Endometrial microvascular endothelial cells (primary cell): ENCODE results near the gene SNAP91. TPM values are rescaled to one million over a fixed set of nuclear protein-coding genes. Genes with fewer than 3 reads are reported as not detected.
"Not testable (repeated sequence)": the region's sequence is repeated elsewhere in the genome, so short reads cannot be mapped to it uniquely, and the experiment has no call there.

Source experiments
- in situ Hi-C: cut with HindIII; loops from 2 replicates; pipeline ENCODE4 v1.10.0; 2017; ENCODE audit warnings: low sequenced_read_pairs, low pct_unique_long_range_greater_than_20kb; ENCODE audit errors: inconsistent ontology term
- total RNA-seq: library from RNA; depleted of rRNA; stranded (reverse); fragments of >200 nt; gene quantifications from one replicate; pipeline ENCODE4 v1.2.3, GENCODE V29; 2015; ENCODE audit errors: inconsistent ontology term

Gene SNAP91
- total RNA-seq, 1 donor from 2014 or later: not detected

DNA sequence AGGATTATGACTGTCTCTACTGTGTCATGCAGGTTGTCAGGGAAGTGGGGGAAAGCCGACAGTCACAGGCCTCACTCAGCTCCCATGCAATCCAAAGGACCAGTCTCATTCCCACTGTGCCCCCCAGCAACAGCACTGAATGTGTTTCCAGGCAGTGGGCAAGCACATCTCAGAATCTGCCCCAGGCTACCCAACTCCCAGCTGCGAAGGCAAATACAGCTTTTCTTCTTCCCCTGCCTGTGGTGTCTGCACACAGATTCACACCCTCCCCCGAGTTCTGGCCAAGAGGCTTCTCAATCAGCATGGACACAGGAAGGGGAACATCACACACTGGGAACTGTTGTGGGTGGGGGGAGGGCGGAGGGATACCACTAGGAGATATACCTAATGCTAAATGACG is 75.3 kb downstream of the SNAP91 start:
- in situ Hi-C loops: no loop called here

DNA sequence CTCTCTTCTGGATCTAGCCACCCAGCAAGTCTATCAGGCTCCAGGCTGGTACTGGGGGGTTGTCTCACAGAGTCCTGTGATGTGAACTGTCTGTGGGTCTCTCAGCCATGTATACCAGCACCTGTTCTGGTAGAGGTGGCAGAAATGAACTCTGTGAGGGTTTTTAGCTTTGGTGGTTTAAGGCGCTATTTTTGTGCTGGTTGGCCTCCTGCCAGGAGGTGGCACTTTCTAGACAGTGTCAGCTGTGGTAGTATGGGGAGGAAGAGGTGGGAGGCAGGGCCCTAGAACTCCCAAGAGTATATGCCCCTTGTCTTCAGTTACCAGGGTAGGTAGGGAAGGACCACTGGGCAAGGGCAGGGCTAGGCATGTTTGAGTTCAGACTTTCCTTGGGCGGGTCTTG is 75.8 kb downstream of the SNAP91 start:
- in situ Hi-C loops: no loop called here

DNA sequence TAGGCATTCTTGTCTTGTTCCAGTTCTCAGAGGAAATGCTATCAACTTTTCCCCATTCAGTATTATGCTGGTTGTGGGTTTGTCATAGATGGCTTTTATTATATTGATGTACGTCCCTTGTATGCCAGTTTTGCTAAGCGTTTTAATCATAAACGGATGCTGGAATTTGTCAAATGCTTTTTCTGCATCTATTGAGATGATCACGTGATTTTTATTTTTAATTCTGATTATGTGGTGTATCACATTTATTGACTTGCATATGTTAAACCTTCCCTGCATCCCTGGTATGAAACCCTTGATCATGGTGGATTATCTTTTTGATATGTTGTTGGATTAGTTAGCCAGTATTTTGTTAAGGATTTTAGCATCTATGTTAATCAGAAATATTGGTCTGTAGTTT is 79.0 kb downstream of the SNAP91 start:
- in situ Hi-C loops: not testable (repeated sequence)

DNA sequence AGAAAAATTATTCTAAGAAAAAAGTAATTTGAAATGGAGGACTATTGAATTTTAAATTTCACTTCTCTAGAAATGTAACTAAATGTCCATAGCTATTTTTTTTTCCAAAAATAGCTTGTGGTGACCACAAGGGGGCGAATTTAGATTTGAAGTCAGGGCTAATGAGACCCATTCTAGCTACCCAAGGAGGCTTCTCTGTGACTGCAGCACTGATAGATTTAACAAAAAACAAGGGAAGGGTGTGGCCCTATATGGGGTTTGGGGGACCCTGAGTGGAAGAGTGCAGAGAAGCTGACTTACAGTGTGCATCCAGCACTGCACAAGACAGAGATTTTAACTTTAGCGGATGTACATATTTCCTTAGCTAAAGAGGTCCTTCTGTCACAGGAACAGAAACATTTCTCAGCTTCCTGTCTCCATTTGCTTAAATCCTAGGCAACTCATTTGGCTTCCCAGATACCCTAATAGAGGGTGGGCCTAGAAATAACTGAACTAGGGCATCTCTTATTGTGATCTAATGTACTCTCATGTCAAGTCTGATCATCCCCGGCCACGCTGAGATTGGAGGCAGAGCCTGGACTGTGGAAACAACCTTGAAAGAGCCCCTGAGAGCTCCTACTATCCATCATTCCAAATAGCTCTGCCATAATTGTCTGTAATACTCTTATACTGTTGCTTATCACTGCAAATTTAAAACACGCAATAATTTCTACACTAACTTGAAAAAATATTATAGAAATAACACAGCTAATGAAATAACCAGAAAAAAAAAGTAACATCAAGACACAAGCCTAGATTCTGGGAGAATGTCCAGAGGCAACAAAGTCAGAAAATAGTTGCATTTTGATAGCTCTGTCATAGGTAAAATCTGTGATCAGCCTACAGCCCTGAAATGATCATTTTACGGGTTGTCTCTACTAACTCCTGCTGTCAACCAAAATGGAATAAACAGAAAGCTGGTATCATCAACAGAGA is 93.6 kb downstream of the SNAP91 start:
- in situ Hi-C loops: no loop called here

DNA sequence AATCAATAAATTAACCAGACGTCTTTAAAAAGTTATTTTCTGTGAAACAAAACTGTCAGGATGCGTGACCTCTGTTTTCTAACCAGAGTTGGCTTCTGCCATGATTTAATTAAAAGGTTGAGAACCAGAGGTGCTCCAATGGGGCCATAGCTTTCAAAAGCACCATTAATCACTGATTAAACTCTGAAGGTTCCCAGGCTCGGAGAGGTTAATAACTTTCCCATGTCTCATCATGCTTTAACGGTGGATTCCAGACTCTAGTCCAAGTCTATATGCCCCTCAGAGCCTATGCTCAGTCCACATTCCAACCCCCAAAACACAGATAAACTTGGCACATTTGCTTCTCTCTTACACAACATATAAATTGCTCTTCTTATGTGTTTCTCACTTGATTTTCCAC is 95.5 kb downstream of the SNAP91 start:
- in situ Hi-C loops: no loop called here

DNA sequence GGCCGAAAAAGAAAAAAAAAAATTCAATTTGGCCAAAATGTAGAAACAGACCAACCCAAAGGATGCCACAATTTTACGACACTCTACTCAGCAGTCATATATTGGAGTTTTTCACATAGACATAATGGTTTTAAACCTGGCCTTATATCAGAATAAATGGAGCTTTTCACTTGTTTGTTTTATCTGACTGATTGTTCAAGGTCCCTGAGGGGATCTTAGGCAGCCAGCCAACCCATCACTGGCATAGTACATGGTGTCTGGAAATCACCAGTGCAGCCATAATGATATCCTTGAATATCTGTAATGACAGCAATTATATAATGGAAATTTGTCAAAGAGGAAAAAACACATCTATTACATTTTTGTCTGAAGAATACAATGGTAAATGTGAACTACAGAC is 99.7 kb downstream of the SNAP91 start:
- in situ Hi-C loops: no loop called here

DNA sequence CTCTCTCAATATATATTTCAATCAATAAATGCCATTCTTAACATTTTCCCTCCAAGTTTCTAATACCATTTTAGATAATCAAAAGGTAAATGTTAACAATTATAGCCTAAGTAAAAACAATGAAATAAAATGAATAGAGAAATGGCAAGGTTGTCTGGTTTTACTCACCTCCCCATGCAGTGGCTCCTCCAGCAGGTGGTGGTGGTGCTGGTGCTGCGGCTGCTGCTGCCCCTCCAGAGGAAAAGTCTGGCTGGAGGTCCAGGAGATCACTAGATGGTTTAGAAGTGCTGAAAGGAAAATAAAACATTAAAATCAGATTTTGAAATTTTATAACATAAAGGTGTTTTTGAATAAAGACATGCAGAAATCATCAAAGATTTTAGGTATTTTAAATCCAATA is 103.4 kb downstream of the SNAP91 start:
- in situ Hi-C loops: no loop called here

DNA sequence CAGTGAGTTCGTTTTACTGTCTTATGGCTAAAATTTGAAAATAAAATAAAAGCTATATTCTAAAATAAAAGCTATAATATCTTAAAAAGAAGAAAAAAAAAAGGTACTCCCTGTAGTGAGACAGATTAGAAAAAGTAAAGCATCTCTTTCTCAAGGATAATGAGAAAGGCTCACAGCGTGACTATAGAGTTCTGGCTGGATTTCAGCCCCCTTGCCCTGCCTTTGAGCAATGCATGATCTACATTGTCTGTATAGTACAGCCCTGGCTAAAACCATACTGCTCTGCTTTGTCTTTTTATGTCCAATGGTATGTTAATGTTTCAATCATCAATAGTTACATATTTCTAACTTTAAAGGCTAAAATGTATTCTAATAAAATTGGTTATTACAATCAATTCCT is 105.3 kb downstream of the SNAP91 start:
- in situ Hi-C loops: no loop called here

DNA sequence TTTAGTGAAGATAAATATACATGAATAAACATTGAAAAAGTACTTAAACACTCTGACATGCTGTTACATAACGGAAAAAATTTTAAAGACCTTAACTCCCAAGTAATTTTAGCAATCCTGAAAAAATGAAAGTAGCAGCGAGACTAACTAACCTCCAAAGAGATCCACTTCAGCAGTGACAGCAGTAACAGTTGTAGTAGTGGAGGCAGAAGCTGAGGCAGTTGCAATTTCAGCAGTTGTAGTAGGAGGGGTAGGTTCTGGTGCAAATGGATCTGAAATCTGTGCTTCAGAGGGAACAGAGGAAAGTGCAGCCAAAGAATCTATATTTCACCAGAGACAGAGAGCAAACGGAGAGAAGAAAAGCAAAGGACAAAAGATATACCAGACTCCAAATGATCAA is 107.8 kb downstream of the SNAP91 start:
- in situ Hi-C loops: no loop called here

DNA sequence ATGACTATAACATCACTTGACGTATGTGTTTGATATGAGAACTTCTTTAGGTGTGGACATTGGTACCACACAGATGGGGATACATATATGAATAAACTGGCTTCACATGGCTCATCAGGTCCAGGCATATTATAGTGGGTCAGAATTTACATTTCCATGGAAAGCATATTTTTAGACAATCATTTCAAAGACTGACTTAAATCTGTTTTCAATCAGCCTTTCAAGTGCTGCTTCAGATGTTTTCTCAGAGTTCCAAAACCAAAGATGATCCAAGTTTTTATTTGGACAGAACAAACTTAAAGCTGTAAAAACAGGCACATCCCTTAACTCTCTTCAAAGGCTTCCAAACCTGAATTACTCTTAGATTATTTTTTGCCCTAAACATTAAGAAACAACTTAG is 108.4 kb downstream of the SNAP91 start:
- in situ Hi-C loops: no loop called here

DNA sequence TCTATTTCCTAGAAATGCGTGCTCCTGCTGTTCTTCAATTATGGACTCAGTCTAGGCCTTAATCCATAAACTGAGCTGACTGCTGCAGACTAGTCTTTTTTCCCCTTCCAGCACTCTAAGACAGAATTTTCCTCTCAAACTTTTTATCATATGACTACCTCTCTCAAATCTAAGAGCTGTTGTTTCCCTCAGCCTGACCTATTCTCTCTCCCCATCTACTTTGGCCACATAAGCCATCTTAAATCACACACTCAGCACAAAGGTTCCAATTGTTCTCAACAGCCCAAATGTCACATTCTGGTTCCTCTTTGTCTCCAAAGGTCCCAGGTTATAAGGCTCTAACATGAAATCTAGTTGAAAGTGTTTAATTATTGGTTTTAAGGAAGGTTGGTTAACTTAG is 111.4 kb downstream of the SNAP91 start:
- in situ Hi-C loops: no loop called here

DNA sequence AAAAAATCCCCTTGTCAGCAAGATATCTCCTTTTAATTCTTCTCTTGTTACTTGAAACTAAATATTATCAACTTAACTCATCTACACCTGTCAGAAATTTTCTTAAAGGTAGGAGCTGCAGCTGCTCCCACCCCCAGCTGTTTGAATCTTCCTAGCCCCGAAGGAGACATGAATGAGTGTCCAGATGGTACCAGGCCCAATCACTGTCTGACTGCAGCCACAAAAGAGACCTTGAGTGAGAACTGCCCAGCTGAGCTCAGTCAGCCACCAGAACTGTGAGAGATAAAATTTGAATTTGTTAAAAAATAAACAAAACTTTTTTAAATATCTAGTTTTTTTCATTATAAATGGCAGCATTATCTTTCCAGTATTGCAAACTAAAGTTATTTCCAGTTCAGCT is 111.8 kb downstream of the SNAP91 start:
- in situ Hi-C loops: no loop called here

DNA sequence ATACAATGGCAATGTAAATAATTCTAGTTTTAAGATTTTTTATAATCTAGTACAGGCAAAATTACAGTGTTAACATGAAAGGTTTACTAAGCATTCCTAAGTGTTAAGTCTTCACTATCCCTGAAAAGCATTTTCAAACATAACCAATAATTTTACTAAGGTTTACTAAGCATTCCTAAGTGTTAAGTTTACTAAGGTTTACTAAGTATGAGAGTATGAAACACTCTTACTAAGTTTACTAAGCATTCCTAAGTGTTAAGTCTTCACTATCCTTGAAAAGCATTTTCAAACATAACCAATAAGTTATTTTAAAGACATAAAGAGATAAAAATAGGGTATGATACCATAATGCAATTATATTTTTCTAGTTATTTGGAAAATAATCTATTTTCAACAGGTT is 114.0 kb downstream of the SNAP91 start:
- in situ Hi-C loops: no loop called here

DNA sequence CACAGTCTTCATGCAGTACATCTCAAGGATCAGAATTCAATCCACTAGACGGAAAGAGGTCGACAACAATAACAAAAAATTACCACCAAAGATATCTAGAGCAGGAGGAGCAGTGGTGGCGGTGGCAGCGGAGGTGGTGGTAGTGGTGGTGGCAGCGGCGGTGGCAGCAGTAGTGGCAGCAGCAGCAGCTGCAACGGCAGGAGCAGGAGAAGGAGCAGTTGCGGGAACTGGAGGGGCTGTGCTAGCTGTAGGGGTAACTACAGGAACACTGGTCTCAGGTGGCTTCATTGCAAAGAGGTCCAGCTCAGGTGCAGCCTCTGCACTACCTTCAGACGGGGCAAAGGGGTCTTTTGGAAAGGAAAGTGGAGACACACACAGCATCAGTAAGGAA is 115.5 kb downstream of the SNAP91 start:
- in situ Hi-C loops: no loop called here

DNA sequence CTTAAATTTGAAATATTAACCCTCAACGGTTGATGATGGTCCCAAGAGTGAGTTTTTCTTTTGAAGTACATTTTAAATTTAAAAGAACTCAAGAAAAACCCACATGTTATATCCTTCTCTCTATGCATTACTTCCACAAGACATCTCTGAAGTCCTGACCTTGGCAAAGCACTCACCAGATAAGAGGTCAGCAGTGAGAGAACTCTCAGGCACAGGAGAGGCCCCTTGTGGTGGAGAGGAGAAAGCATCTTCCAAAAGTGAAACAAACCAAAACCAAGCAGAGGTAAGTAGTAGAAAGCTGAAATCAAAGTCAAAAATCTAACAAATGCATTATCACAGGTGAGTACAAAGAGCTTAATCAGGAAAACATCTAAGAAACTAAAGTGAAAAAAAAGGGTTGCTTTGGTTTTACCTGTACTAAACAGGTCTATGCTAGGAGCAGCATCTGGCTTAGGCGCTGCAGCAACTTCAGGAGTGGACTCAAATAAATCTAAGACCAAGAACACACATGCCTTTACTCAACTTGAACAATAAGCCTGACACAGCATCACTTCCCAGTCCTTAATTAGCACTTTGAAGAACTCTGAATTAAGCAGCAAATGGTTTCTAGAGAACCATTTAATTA is 116.0 kb downstream of the SNAP91 start:
- in situ Hi-C loops: no loop called here

DNA sequence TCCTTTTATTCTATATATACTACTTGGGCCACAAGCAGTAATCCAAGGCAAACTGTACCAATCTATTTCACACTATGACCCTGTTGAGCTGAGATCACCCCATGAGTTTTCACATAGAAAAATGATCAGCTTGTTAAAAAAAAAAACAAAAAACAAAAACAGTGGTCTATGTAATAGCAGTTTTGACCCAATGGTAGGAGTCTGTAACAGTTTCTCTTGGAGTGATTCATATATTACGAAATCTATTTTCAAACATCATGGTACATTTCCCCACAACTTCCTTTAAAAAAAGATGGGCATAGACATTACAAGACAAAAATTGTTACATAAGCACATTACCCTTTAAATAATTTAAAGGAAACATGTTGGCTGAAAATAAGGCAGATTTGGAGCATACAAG is 118.5 kb downstream of the SNAP91 start:
- in situ Hi-C loops: no loop called here

DNA sequence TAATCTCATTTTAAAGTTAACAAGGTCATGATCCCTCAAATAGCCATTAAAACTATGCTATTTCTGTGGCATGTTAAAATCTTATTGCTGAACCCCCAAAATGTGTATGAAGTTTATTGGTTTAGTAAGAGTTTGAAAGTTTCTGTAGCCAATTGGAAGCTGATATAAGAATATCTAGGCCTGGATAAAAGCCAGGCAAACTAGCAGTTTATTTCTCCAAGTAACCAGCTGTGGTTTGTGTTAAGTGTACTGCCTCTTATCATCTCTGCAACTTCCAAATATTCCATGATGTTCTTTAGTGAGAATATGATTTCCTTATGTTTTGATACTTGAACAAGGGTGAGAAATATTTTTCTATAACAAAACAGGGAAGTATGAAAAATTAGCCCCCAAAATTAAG is 119.8 kb downstream of the SNAP91 start:
- in situ Hi-C loops: no loop called here

DNA sequence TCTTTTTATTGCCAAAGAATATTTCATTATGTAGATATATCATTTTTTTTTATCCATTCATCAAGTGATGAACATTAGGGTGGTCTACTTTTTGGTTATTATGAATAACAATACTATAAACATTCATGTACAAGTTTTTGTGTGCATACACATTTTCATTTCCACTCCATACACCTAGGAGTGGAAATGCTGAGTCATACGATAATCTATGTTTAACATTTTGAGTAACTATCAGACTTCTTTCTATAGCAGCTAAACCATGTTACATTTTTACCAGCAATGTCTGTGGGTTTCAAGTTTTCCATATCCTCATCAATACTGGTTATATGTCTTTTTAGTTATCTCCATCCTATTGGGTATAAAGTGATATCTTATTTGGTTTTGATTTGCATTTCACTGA is 130.8 kb downstream of the SNAP91 start:
- in situ Hi-C loops: no loop called here

DNA sequence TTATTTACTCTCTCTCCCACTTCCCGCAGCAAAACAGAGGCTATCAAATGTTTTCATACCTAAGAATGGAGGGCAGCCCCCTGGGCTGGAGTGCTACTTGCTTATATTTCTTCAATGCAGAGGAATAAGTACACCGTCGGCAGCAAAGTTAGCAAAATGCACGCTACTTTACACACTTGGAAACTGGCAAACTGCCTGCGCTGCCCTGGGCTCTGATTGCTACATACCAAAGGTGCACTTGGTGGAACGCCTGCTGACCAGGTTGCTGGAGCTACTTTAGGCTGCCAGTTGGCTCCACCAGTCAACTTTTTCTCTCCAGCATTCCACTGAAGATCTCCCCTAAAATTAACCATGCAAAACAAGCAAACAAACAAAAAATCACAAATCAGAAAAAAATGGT is 134.1 kb downstream of the SNAP91 start:
- in situ Hi-C loops: no loop called here

DNA sequence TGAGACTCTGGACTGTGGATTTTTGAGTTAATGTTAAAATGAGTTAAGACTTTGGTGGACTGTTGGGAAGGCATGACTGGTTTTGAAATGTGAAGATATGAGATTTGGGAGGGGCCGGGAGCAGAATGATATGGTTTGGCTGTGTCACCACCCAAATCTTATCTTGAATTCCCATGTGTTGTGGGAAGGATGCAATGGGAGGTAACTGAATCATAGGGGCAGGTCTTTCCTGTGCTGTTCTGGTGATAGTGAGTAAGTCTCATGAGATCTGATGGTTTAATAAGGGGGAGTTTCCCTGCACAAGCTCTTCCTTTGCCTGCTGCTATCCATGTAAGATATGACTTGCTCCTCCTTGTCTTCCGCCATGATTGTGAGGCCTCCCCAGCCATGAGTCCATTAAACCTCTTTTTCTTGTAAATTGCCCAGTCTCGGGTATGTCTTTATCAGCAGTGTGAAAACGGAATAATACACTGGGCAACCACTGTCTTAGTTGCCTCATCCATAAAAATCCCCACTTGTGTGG is 137.2 kb downstream of the SNAP91 start:
- in situ Hi-C loops: not testable (repeated sequence)
